GM12891 (cell line): Measurements from ENCODE around the gene SYPL1.

Experiments
- POLR2A ChIP-seq: IDR thresholded peaks from 2 replicates; pipeline ENCODE4 v1.6.1; 2011; ENCODE audit warnings: low read depth, low read length, control low read depth
- POLR2AphosphoS5 ChIP-seq: IDR thresholded peaks from 2 replicates; pipeline ENCODE4 v1.6.1; 2011; ENCODE audit warnings: low read depth, low read length, control low read depth
- SPI1 ChIP-seq: IDR thresholded peaks from 2 replicates; pipeline ENCODE4 v1.6.1; 2011; ENCODE audit warnings: low read depth, low read length, control low read depth

GRCh38 chr7:106121189-106121810 is 9.2 kb upstream of the SYPL1 start:
- TF ChIP-seq POLR2A: no peak
- no peak for TF ChIP-seq POLR2AphosphoS5
- TF ChIP-seq SPI1: no peak
